Vagina (tissue), 2 donors: ENCODE measurements around the gene CCL23.

Experiments used
- POLR2A ChIP-seq, 2 donors: fragments of 450-650 bp; IDR thresholded peaks; one replicate each; pipeline ENCODE4 v1.6.1; 2017; ENCODE audit warnings: antibody characterized with exemption in 2 of 2, mild to moderate bottlenecking in 2 of 2, moderate library complexity in 2 of 2
- TF ChIP-seq, protein P1 (sequence below), 3 experiments: fragments of 450-650 bp in 2 of 3; fragments of 200-600 bp in 1 of 3; sonication (generic) in 1 of 3; IDR thresholded peaks; one replicate each; pipeline ENCODE4 v1.5.1; 2017 to 2019; ENCODE audit warnings: antibody characterized with exemption in 3 of 3, mild to moderate bottlenecking in 2 of 3, moderate library complexity in 2 of 3

DNA sequence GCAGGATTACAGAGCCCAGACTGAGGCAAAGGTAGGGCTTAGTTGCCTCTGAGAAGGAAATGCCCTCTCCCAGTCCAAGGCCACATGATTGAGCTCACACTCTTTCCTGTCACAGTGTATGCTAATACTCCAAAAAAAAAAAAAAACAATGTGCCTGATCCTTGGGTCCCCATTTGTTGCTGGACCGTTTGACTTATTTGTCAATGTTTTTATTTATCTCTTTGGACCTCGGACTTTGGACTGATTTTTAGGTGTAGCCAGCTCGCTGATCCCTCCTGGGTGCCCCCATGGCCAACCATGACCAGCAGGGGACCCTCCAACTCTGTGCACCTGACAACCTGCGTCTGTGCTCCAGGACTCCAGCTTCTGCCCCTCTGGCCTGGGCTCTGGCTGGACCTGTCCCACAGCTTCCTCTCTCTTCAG is 35.9 kb downstream of the CCL23 start:
- TF ChIP-seq, protein P1, sequence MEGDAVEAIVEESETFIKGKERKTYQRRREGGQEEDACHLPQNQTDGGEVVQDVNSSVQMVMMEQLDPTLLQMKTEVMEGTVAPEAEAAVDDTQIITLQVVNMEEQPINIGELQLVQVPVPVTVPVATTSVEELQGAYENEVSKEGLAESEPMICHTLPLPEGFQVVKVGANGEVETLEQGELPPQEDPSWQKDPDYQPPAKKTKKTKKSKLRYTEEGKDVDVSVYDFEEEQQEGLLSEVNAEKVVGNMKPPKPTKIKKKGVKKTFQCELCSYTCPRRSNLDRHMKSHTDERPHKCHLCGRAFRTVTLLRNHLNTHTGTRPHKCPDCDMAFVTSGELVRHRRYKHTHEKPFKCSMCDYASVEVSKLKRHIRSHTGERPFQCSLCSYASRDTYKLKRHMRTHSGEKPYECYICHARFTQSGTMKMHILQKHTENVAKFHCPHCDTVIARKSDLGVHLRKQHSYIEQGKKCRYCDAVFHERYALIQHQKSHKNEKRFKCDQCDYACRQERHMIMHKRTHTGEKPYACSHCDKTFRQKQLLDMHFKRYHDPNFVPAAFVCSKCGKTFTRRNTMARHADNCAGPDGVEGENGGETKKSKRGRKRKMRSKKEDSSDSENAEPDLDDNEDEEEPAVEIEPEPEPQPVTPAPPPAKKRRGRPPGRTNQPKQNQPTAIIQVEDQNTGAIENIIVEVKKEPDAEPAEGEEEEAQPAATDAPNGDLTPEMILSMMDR (IDR thresholded peaks at IDR 0.05): no peak
- TF ChIP-seq POLR2A (IDR thresholded peaks at IDR 0.05): no peak
